Measurements from ENCODE around the gene MT1H.

MT1H gene

DNA sequence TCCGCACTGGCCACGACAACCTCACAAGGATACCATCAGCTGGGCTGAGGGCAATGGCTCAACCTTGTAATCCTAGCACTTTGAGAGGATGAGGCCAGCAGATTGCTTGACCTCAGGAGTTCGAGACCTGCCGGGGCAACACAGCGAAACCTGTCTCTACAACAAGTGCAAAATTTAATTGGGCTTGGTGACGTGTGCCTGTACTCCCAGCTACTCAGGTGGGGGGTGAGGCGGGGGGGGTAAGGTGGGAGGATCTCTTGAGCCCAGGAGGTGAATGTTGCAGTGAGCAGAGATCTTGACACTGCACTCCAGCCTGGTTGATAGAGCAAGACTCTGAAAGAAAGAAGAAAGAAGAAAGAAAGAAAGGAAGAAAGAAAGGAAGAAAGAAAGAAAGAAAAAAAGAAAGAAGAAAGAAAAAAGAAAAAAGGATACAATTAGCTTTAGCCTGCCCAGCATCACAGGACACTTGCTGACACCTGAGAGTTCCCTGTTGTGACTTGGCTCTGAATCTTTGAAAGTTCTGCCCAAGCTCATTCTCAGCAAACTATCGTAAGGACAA is 49.2 kb upstream of the MT1H start (continued):
- TF ChIP-seq MYNN (tag by site-specific recombination; IDR thresholded peaks at IDR 0.05; ENCODE audit: borderline replicate concordance) (no peak), ZNF785 (tag by site-specific recombination; IDR thresholded peaks at IDR 0.05) (no peak), SP3 (tag by site-specific recombination; IDR thresholded peaks at IDR 0.05) (no peak), REST (tag by site-specific recombination; IDR thresholded peaks at IDR 0.05) (no peak), ZNF585B (tag by site-specific recombination; IDR thresholded peaks at IDR 0.05) (no peak), ZBTB8A (tag by site-specific recombination; IDR thresholded peaks at IDR 0.05) (no peak), ZNF76 (tag by site-specific recombination; IDR thresholded peaks at IDR 0.05; ENCODE audit: borderline replicate concordance, low read depth) (no peak), ELK4 (IDR thresholded peaks at IDR 0.05; ENCODE audit: borderline replicate concordance, low read depth, low read length) (no peak), ZNF311 (tag by site-specific recombination; IDR thresholded peaks at IDR 0.05; ENCODE audit: borderline replicate concordance) (no peak), ZNF366 (tag by site-specific recombination; conservative IDR thresholded peaks at IDR 0.05) (peak; percentile 80), KLF9 (tag by site-specific recombination; IDR thresholded peaks at IDR 0.05; ENCODE audit: low read depth) (0 out of 2 replicates have a peak, but pooled peaks have one; percentile 14), ZNF639 (tag by site-specific recombination; IDR thresholded peaks at IDR 0.05) (no peak), ZNF354C (tag by site-specific recombination; IDR thresholded peaks at IDR 0.05; ENCODE audit: borderline replicate concordance, low read depth) (no peak), GLIS1 (tag by site-specific recombination; IDR thresholded peaks at IDR 0.05) (peak; percentile 68), ZNF112 (tag by site-specific recombination; IDR thresholded peaks at IDR 0.05) (no peak), ZNF48 (tag by site-specific recombination; IDR thresholded peaks at IDR 0.05) (no peak), SP7 (tag by site-specific recombination; IDR thresholded peaks at IDR 0.05) (no peak), GLIS2 (tag by site-specific recombination; IDR thresholded peaks at IDR 0.05) (no peak), ZFP37 (tag by site-specific recombination; IDR thresholded peaks at IDR 0.05) (no peak), ZNF548 (tag by site-specific recombination; IDR thresholded peaks at IDR 0.05) (no peak), ZNF10 (tag by site-specific recombination; IDR thresholded peaks at IDR 0.05) (no peak), ZNF473 (tag by site-specific recombination; IDR thresholded peaks at IDR 0.05) (no peak), OVOL3 (tag by site-specific recombination; IDR thresholded peaks at IDR 0.05) (no peak), ZNF677 (tag by site-specific recombination; IDR thresholded peaks at IDR 0.05) (no peak), IKZF3 (tag by site-specific recombination; IDR thresholded peaks at IDR 0.05) (no peak), ZNF514 (tag by site-specific recombination; IDR thresholded peaks at IDR 0.05) (no peak), ZNF626 (tag by site-specific recombination; IDR thresholded peaks at IDR 0.05) (no peak)
- TF ChIP-seq, protein P1, sequence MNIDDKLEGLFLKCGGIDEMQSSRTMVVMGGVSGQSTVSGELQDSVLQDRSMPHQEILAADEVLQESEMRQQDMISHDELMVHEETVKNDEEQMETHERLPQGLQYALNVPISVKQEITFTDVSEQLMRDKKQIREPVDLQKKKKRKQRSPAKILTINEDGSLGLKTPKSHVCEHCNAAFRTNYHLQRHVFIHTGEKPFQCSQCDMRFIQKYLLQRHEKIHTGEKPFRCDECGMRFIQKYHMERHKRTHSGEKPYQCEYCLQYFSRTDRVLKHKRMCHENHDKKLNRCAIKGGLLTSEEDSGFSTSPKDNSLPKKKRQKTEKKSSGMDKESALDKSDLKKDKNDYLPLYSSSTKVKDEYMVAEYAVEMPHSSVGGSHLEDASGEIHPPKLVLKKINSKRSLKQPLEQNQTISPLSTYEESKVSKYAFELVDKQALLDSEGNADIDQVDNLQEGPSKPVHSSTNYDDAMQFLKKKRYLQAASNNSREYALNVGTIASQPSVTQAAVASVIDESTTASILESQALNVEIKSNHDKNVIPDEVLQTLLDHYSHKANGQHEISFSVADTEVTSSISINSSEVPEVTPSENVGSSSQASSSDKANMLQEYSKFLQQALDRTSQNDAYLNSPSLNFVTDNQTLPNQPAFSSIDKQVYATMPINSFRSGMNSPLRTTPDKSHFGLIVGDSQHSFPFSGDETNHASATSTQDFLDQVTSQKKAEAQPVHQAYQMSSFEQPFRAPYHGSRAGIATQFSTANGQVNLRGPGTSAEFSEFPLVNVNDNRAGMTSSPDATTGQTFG (tag by site-specific recombination; IDR thresholded peaks at IDR 0.05; ENCODE audit: borderline replicate concordance): no peak
- TF ChIP-seq, protein P2, sequence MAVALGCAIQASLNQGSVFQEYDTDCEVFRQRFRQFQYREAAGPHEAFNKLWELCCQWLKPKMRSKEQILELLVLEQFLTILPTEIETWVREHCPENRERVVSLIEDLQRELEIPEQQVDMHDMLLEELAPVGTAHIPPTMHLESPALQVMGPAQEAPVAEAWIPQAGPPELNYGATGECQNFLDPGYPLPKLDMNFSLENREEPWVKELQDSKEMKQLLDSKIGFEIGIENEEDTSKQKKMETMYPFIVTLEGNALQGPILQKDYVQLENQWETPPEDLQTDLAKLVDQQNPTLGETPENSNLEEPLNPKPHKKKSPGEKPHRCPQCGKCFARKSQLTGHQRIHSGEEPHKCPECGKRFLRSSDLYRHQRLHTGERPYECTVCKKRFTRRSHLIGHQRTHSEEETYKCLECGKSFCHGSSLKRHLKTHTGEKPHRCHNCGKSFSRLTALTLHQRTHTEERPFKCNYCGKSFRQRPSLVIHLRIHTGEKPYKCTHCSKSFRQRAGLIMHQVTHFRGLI (tag by site-specific recombination; IDR thresholded peaks at IDR 0.05): peak; percentile 22; the same call in 1 of the 2 replicates
- TF ChIP-seq, protein P3, sequence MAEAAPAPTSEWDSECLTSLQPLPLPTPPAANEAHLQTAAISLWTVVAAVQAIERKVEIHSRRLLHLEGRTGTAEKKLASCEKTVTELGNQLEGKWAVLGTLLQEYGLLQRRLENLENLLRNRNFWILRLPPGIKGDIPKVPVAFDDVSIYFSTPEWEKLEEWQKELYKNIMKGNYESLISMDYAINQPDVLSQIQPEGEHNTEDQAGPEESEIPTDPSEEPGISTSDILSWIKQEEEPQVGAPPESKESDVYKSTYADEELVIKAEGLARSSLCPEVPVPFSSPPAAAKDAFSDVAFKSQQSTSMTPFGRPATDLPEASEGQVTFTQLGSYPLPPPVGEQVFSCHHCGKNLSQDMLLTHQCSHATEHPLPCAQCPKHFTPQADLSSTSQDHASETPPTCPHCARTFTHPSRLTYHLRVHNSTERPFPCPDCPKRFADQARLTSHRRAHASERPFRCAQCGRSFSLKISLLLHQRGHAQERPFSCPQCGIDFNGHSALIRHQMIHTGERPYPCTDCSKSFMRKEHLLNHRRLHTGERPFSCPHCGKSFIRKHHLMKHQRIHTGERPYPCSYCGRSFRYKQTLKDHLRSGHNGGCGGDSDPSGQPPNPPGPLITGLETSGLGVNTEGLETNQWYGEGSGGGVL (tag by site-specific recombination; IDR thresholded peaks at IDR 0.05): peak; percentile 63
